Ovary (tissue), 3 donors: ENCODE measurements around the gene LRP1-AS.

Source experiments
- POLR2A ChIP-seq: fragments of 450-650 bp; IDR thresholded peaks from one replicate; pipeline ENCODE4 v1.6.1; 2017; ENCODE audit warnings: antibody characterized with exemption, mild to moderate bottlenecking, moderate library complexity
- TF ChIP-seq, protein P1 (sequence below), 3 donors: fragments of 450-650 bp in 2 of 3; fragments of 200-600 bp in 1 of 3; IDR thresholded peaks; one replicate each; pipeline versions ENCODE4 v1.5.1 to v1.8.0; 2016 to 2022; ENCODE audit warnings: antibody characterized with exemption in 3 of 3, mild to moderate bottlenecking in 1 of 3
- donor health status: DM: no; HTN: no; CAD: no.

DNA sequence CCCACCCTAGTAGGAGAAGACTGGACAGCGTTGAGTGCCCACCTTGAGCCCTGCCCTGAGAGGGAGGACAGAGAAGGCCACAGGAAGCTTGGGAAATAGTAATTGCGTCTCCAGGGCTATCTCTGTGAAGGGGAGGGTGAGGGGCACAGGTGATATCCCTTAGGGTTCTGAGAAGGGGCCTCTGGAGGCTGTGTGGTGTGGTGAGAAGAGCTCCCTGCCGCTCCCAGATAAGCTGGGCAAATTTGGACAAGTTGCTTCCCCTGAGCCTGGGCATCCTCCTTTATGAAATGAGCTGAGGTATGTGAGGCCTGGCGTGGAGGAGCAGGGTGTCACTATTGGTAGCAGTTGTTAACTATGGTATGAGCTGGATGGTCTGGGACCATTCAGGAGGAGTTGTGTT is 23.5 kb upstream of the LRP1-AS start:
- TF ChIP-seq, protein P1, sequence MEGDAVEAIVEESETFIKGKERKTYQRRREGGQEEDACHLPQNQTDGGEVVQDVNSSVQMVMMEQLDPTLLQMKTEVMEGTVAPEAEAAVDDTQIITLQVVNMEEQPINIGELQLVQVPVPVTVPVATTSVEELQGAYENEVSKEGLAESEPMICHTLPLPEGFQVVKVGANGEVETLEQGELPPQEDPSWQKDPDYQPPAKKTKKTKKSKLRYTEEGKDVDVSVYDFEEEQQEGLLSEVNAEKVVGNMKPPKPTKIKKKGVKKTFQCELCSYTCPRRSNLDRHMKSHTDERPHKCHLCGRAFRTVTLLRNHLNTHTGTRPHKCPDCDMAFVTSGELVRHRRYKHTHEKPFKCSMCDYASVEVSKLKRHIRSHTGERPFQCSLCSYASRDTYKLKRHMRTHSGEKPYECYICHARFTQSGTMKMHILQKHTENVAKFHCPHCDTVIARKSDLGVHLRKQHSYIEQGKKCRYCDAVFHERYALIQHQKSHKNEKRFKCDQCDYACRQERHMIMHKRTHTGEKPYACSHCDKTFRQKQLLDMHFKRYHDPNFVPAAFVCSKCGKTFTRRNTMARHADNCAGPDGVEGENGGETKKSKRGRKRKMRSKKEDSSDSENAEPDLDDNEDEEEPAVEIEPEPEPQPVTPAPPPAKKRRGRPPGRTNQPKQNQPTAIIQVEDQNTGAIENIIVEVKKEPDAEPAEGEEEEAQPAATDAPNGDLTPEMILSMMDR (IDR thresholded peaks at IDR 0.05) = no peak
- no peak for TF ChIP-seq POLR2A
